GOT3 (cell line): ENCODE data around the gene DYNC1H1.

Experiments used
- DNase-seq: peaks from one replicate; lab custom pipeline; 2025; ENCODE audit warnings: mixed read lengths; lab: John Stamatoyannopoulos, UW

The DYNC1H1 gene

GRCh38 chr14:101964297-101965180 lies at the start of gene DYNC1H1:
Gene DYNC1H1, plus strand, starts transcription at chr14:101964573. Its CDS starts 119 bp downstream, at chr14:101964692.
- peak; percentile 56 for DNase-seq

DNA sequence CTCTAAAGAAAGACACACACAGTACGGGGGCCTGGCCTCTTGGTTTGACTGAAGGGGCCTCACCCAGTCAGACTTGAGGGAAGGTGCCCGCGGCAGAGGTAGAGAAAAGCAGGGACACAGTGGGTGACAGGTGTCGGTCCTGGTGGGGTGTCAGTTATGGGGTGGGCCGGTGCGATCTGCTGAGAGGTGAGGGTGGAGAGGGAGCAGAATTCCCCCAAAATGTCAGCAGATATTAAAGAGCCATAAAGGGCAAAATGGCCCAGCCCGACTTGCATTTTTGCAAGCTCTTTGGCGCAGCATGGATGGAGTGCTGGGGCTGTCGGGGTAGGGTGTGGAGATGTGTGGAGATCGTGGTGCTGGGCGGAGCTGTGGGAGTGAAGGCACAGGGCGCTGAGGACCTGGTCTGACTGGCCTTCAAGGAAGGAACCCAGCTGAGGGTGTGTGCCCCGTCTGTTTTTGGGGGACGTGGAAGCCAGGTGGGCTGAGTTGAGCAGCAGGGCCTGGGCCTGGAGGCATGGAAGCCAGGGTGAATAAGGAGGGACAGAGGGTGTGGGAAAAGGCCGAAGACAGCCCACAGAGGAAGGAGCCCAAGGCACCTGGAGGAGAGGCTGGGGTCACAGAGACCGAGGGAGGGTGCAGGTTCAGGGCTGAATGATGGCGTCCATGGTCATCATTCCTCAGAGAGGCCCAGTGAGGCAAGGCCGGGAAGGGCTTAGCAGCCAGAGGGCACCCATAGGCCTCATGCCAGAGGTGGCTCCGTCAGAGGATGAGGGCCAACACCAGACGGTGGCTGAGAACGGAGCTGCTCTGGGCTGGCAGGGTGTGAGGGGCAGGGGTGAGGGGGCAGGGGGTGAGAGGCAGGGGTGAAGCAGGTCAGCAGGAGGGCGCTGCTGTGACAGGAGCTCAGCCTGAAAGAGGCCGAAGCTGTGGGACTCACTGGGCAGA lies 48.2 kb upstream of the DYNC1H1 start:
- DNase-seq = no peak

GRCh38 chr14:101916816-101917412 lies 47.5 kb upstream of the DYNC1H1 start:
- DNase-seq = no peak

- DNase-seq = no peak
Measured at GRCh38 chr14:101917413-101918017, 46.9 kb upstream of the DYNC1H1 start.

DNA sequence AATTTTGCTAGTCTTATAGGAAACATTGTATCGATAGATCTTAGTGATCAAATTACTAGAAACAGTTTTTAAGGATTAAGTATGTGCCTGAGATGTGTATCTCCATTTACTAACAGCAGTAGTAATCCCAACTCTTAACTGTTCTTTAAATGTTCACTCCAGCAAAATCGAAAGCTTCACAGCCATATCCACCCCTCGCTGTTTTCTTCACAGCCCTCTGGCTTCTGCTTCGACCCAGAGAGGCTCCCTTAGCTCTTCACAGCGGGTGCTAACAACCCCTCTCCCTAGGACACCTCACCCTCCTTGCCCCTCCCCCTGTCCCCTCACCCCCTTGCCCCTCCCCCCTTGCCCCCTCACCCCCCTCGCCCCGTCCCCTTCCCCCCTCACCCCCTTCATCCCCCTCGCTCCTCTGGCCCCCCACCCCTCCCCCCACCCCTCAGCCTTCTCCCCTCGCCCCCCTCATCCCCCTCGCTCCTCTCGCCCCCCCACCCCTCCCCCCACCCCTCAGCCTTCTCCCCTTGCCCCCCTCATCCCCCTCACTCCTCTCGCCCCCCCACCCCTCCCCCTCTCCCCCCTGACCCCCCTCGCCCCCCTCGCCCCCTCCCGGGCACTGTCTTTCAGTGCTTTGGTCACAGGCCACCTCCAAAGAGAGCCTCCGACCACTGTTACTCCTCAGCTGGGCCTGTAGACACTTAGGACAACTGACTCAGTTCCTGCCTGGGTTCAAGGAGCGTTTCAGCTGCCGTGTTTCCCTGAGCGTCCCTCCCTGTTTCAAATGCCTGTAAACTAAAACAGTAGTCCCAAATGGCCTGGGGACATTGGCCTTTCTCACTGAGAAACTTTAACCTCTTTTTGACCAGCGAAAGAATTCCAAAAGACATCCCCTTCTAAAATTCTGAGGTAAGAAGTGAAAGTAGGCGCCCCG lies 46.0 kb upstream of the DYNC1H1 start:
- no peak for DNase-seq

DNA sequence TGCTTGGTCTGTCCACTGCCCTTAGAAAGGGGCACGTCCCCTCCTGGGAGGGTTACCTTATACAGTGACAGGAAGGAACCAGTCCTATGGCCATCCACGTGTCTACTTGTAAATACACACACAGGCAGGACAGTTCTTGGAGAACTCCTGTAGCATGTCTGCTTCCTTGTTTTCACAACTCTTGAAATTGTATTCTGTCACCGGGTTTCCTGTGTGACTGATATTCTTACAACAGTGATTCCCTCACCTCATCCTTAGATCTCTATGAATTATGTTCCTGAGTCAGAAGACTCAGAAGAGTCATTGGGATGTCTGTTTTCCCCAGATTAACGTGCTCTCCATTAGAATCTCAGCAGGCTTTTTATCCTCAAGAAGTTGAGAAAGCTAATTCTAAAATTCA lies 44.1 kb upstream of the DYNC1H1 start:
- DNase-seq = no peak

DNA sequence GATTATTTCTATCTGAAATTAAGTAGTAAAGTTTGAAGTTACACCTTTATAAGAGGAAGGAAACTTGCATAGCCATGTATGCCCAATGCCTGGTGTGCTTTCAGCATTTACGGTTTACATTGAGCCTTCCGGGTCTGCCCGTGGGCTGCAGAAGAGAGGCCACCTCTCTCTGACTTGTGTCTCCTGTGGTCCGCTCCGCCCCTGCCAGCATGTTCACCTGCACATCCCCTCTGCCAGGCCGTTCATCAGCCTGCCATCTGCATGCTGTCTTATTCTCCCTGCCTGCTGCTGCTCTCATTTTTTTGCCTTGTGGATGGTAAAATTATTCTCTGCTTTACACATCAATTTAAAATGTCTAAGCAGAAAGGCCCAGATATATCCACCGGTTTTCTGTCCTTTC lies 41.5 kb upstream of the DYNC1H1 start:
- DNase-seq = no peak

GRCh38 chr14:101925152-101925551 lies 39.2 kb upstream of the DYNC1H1 start:
- no peak for DNase-seq

DNA sequence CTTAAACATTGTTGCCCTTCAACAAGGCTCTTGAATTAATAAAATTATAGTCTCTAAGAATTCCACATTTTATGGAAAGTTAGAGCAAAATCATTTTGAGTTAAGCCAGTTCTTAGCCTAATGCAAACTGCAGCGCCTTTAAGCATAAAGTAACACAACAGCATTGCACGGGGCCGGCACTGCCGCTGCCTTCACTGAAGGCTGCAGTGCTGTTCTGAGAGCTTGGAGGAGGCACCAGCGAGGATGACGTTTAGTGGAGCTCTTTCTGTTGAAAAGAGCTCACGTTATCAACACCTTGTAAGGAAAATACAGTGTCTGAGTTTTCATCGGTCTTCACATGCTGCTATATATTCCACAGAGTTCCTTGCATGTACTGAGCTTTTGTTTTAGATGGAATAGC lies 38.3 kb upstream of the DYNC1H1 start:
- no peak for DNase-seq

DNA sequence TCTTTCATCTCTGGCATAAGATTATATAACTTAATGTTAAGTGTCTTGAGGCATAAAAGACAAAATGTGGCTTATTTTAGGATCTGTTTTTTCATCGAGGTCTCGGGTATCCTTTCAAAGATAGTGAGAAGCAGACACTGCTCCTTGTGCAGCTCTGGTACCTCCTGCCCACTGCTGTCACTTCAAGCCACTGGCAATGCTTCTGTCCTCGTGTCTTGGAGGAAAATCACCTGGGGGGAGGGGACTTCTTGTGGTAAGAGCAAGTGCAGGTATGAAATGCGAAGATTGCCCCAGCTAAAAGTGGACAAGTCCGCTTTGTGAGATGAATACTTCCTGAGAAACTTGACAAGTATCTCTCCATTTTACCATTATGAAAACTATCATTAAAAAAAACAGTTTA lies 37.8 kb upstream of the DYNC1H1 start:
- no peak for DNase-seq

GRCh38 chr14:101927859-101928258 lies 36.5 kb upstream of the DYNC1H1 start:
- DNase-seq = peak; percentile 3

DNA sequence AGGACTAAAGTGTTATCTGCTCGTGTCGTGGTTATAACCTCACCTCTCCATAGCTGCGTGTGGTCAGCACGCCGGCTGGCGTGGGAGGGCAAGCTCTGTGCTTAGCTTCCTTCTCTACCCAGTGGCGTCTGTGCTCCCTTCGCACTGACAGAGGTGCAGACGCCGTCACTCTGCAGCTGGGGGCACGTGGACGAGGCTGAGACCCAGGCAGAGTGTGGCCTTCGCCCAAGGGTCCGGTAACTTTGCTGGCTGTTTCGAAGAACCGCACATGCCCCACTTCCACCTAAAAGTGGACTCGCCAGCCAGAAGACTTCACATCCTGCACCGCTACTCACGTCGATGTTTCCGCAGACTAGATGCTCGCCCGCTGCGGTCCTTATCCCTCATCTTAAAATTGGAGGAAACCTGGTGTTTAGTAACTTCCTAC lies 35.9 kb upstream of the DYNC1H1 start:
- DNase-seq = no peak

DNA sequence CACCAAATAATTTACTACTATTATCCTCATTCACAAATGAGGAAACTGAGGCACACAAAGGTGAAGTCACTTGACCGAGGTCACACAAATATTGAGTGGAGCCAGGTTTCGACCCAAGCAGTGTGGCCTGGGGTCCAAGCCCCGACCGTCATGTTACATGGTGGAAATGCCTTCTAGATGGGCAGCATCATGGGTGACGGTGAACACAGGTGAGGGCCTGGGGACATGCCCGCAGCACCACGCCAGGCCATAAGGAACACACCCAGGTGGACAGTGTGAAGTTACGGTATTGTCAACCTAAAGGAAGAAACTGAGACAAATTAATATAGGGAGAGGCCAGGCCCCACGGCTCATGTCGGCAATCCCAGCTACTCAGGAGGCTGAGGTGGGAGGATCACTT lies 35.3 kb upstream of the DYNC1H1 start:
- DNase-seq = no peak

- no peak for DNase-seq
Measured at GRCh38 chr14:101929946-101930345, 34.4 kb upstream of the DYNC1H1 start.

DNA sequence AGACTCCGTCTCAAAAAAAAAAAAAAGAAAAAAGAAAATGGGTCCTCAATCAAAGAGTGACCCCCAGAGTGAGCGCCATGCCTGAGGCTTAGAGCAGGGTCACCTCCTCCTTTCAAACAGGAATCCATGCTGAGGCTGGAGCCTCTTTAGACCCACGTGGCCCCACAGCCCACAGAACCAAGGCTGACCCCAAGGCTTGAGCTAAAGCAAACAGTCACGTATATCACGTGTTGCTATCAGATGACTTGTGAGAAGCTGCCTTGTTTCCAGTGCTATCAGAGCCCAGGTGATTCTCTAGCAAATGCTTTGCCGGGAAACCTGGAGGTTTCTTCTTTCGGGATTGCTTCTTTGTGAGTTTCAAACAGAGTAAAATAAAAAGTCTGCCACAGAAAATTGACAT lies 31.7 kb upstream of the DYNC1H1 start:
- no peak for DNase-seq

GRCh38 chr14:101933209-101933608 lies 31.2 kb upstream of the DYNC1H1 start:
- no peak for DNase-seq

DNA sequence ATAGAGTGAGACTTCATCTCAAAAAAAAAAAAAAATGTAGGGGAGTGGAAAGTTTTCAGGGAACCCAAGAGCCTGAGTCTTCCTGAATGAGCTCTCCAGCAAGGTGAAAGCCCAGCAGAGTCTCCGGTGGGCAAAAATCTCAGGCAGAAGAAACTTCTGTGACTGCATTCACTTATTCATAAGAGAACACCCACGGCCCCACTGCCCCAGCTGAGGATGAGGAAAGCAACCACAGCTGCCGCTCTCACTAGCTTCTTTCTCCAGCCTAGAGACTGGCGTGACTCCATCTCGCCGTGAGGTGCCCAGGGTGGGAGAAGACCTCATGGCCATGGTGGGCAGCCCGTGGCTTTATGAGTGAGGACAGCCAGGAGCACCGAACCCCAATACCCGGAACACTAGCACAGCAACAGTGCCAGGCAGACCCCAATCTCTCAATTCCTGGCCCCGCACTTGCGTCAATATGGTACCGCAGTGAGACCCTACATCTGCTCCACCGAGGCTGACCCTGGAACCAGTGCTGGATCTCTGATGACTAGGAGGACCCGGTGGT lies 29.7 kb upstream of the DYNC1H1 start:
- no peak for DNase-seq

GRCh38 chr14:101937926-101938767 lies 26.2 kb upstream of the DYNC1H1 start:
- DNase-seq = no peak

DNA sequence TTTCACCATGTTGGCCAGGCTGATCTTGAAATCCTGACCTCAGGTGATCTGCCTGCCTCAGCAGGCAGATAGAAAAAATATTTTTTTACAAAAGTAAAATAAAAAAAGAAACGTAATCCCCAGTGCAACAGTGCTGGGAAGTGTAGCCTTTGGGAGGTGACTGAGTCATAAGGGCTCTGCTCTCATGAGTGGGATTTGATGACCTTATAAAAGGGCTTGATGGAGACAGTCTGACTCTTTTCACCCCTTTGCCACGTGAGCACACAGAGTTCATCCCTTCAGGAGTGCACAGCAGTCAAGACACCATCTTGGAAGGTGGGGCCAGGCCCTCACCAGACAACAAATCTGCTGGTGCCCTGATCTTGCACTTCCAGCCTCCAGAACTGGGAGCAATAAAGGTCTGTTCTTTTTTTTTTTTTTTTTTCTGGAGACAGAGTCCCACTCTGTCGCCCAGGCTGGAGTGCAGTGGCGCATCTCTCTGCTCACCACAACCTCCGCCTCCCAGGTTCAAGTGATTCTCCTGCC lies 24.7 kb upstream of the DYNC1H1 start:
- no peak for DNase-seq
